HG03066 (cell line): ENCODE results near the gene KRT12.
"Not testable (repeated sequence)": the region's sequence is repeated elsewhere in the genome, so short reads cannot be mapped to it uniquely, and the experiment has no call there.

ENCODE experiments used
- ATAC-seq: cut with Tn5 transposase; IDR thresholded peaks from one replicate; pipeline ENCODE4 v1.9.1; 2021; ENCODE audit warnings: low read depth; ENCODE audit not compliant: unreplicated experiment

Gene KRT12

DNA sequence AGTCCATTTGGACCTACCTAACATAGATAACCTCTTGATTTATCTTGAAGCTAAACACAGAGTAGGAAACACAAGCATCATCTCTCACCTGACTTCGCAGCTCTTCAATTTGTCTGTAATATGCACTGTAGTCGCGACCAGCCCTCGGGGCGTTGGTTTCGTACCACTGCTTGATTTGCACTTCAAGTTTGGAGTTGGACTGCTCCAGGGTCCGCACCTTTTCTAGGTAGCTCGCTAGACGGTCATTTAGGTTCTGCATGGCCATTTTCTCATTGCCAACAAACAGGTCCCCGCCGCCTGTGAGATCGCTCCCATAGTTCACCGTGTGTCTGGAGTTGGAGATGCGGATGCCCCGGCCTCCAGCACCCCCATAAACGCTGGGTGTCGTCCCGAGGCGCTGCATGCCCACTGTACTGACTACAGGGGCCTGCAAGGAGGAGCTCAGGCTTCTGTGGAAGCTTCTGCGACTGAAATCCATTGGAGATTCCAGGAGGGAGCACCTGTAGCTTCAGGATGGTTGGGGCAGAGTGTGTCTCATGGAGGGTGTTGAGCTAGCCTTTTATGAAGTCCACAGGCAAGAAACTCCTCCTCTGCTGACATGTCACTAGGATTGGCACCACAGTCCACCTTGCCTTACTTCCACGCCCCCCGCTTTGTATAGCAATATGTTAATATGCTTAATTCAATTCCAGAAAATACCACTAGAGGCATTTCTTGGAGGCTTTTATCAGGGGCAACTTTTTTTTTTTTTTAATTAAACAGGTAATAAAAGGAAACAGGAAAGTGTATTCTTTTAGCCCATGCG is 17.9 kb upstream of the KRT12 start, which contains the start of gene KRT20:
TSS of gene KRT20 (minus strand) at position 535 of the 805 bp plus-strand sequence. CDS start at position 478, 57 bp downstream.
- no peak for ATAC-seq

DNA sequence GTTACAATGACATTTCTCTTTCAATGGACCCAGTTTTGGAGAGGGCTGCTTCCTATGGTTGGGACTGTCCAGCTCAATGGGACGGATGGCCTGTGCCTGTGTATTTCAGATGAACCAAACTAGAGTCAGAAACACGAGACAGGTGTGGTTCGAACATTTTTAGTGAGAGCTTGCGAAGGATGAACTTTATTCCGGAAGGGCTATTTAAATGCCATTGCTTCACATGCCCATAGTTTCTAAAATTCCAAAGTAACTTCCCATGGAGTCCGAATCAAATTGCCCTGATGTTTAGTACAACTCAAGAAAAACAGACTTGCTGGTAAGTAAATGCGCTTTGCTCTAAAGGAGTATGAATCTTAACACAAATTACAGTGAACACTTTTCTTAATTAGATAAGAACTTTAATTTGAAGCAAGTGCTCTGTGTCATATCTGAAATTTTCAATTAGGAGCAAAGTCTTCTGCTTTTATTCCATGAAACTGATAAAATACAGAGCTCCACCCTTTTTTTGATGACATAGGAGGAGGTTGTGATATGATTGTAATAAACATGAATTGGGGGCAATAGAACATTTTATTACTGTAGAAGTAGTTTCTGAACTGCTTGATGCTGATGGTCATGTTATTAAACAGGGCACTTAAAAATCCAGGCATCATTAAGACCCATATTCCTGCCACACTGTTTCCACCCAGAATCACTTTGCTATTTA is 16.8 kb upstream of the KRT12 start:
- ATAC-seq: no peak

DNA sequence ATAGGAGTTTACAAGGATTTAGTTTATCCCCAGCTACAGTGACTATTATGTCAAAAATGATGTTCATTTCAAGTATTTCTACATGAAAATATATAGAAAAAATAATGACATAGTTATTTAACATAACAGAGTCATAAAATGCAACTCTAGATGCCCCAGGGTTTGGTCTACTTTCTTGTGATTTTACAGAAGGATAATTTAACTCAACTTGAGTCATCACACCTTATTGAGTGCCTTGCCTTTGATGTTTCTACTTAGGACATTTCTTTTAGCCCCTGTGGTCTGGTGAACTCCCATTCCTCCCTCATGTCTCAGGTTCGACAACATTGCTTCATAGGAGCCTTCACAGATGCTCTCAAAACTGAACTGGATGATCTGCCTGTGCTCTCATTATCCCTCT is 16.0 kb upstream of the KRT12 start:
- no peak for ATAC-seq

DNA sequence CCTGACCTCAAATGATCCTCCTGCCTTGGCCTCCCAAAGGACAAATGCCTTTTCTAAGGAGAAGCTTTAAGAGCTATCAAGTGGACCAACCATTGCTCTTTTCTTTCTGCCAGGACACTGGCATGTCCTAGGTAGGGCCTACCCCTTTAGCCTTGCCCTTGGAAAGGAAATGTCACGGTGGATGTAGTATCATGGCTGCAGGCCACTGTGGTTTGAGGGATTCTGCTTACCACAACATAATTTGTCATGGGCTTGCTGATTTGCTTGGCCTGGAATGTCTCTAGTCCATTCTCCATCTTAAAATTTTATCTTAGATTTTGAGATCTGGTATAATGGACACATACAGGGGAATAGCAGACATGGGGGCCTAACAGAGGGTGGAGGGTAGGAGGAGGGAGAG is 12.0 kb upstream of the KRT12 start:
- no peak for ATAC-seq

DNA sequence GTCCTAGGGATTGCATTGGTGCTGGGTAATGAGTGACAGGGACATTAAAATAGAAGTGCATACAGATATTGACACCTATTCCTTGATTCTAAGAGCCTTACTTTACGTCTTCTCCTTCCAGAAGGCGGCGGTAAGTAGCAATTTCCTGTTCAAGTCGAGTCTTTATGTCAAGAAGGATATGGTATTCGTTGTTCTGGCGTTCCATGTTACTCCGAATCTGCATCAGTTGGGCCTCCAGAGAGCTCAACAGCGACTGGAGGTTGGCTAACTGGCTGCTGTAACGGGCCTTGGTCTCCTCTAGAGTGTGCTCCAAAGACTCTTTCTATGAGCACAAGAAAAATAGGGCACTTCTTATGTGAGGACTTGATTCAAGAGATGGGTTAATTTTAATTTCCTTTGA is 11.0 kb upstream of the KRT12 start:
- ATAC-seq: no peak

DNA sequence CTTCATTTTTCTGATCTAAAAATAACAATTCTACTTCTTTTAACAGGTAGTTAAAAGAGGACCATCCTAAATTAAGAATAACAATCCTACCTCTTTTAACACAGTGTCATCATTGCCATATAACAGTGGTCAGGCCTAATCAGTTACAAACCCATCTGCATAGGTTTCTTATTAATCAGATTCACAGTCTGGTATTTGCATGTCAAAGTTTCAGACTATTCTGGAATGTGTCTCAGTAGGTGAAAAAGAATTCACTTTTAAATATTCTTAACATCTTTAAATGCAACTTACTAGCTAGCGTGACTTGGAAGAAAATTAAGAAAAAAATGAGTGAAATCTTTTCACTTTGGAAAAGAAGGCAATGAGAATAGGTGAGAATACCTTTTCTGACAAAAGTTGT is 6.8 kb upstream of the KRT12 start:
- no peak for ATAC-seq

DNA sequence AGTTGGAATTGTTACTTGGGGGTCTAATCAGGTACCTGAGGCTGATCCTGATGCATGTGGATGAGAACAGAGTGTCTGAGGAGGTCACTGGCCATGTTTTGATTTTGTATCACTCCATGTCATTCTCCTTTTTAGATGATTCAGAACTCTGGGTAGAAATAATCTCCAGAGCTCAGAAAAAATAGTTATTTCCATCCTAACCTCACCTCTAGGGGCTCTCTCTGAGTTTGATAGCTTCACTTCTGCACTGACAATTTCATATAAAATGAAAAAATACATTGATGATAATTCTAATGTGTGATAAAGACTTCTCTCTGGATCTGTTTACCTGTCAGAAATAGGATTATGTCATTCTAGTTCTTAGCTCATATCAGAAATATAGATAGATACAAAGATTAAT is 6.2 kb upstream of the KRT12 start:
- ATAC-seq: no peak

DNA sequence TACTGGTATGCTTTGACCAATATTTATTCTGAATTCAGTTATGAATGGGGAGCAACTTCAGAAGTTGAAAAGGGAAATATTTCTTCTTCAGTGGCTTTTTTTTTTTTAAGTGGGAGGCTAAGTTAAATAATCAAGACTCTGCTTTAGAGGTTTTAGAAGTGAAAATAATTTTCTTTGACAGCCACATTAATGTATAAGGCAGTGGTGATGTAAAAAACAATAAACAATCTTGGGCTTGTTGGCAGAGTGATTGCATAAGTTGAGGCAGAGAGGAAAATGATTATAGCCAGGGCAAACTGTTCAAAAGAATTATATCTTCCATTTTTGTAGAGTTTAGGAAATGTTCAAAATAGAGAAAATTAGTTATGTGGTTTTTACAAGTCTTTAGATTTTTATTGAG is 5.4 kb upstream of the KRT12 start:
- ATAC-seq: no peak

DNA sequence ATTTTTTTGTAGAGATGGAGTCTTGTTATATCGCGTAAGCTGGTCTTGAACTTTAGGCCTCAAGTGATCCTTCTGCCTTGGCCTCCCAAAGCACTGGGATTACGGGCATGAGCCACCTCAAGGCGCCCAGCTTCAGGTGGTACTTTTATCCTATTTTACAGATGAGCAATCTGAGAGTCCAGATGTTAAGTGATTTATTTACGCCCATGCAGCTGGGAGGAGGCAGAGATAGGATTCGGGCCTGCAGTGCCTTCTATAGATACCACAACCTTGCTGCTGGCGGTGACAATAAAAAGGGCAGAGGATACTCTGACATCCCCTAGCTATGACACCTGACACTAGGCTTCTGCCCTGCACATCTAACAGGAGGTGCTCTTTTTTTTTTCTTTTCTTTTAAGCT is 4.3 kb upstream of the KRT12 start:
- no peak for ATAC-seq

DNA sequence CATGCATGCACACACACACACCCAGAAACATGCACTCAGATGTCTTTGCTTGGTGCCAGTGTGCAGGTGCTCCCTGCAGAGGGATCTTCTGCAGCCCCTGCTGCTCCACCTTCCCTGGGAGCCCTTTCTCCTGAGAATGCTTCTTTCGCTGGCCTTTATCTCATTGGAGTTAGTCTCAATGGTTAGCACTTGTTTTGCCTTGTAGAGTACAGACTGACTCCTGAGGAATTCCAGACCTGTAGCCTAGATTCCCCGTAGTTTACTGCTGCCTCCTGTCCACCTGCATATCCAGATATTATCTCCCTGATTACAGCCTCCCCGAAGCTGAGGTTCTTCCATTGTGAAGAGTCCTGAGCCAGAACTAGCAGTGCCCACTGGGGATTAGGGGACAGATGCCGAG is 3.1 kb upstream of the KRT12 start:
- ATAC-seq: no peak

DNA sequence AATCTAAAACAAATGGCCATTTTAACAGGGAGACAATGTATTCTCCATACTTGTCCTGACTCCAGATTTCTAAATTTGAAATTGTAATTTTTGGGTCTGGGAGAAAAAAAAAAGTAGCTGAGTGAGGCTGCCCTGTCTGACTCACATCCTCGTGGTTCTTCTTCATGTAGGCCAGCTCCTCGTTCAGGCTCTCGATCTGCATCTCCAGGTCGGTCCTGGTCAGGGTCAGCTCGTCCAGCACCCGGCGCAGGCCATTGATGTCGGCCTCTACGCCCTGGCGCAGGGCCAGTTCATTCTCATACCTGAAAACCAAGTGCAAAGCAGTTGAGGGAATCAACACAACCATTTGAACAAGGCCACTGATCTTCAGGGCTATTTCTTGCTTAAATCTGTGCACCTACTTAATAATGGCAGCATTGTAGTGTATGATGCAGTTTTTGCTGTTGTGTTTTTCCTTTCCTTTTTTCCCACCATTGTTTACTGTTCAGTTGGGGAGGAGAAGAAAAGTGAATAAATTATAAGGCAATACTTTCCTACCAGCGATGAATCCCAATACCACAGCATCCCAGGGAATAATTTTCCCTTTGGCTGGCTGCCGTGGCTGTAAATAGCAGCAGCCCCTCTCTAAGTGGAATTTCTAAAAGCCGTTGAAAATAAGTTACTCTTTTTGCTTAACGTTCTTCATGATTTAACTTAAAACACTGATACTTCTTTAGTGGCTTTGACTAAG is 2.2 kb downstream of the KRT12 start:
- ATAC-seq: no peak

DNA sequence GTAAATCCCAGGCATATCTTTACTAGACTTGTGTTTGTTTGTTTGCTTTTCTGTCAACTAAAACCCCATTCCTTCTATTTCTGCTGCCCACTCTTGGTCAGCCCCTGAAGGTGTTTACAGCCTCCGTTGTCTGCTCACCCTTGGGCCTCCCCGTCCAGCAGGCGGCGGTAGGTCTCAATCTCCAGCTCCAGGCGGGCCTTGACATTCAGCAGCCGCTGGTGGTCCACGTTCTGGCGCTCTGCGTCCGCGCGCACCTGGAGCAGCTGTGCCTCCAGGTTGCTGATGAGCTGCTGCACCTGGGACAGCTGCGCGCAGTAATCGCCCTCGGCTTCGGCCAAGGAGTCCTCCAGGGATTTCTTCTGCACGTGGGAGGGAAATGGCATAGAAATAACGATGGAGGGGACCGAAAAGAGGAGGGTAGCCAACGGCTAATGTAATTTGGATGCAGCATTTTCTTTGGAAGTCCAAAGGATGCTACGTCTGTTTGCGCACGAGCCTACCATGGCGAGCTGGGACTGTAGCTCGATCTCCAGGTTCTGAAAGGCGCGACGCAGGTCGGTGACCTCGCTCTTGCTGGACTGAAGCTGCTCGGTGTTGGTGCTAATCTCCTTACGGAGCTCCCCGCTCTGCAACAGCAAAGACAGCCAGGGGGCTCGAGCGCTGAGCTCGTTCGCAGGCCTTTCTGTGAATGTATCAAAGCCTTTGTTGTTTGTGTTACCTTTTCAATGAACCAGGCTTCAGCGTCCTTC is 3.9 kb downstream of the KRT12 start:
- ATAC-seq: no peak

DNA sequence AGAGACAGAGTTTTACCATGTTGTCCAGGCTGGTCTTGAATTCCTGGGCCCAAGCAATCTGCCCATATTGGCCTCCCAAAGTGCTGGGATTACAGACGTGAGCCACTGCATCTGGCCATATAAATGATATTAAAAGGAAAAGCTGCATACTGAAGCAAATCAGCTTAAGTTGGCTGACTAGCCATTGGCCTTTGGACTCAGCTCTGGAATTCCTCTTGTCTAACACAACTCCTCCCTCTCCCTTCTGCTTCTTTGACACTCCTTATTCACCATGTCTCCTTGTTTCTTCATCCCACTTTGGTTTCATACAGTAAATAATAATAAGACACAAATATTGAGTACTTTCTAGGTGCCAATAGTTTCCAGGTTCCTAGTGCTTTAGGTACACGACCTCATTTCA is 7.5 kb downstream of the KRT12 start:
- no peak for ATAC-seq

DNA sequence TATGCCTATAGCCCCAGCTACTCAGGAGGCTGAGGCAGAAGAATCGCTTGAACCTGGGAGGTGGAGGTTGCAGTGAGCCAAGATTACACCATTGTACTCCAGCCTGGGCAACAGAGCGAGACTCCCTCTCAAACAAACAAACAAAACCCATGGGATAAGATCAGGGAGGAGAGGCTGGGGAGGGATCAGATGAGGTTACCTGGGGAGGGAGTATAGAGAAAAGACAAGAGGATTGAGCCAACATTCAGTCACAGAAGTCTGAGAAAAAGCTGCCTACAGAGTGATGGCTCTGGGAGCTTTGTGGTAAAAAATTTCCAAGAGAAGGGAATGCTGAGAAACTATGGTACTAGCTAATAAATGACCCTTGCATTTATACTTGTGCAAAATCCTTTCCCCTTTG is 8.4 kb downstream of the KRT12 start:
- not testable (repeated sequence) for ATAC-seq

DNA sequence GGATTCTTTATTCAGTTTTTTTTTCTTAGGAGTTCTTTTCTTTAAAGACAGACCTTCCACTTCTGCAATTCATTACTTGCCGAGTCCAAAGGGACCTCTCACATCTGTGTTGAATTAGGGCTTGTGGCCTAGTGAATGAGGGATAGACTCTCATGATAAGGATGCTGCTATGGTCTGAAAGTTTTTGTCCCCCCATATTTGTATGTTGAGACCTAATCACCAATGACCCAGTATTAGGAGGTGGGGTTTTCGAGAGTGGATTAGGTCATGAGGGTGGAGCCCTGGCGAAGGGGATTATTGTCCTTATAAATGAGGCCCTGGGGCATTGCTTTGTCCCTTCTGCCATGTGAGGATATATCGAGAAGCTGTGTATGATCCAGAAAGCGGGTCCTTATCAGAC is 9.5 kb downstream of the KRT12 start:
- no peak for ATAC-seq

DNA sequence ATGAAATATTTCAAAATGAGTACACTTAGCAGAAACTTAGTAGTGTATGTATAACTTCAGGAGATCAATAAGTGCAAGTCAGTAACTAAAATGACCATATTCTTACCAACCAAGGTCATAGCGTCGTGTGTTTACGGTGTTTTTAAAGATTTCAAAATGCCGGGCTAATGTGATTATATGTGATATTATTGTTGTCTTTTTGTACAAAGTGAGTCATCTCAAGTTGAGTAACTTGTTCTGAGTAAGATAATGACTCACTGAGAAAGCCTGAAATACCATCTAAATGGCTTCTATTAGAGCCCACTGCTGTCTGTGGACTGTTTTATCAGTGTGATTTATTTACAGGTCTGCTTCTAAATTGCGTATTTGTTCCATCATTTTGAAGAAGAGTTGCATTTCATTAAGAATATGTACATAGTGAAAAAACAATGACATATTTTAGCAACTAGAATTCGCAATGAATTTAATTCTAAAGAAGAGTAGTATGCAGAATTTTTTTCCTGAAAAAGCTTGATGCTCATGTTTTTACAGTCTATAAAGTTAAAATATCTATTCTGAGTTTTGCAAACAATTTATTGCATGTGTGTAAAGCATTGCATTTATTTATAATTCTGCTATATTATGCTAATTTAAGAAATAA is 12.7 kb downstream of the KRT12 start:
- ATAC-seq: no peak

DNA sequence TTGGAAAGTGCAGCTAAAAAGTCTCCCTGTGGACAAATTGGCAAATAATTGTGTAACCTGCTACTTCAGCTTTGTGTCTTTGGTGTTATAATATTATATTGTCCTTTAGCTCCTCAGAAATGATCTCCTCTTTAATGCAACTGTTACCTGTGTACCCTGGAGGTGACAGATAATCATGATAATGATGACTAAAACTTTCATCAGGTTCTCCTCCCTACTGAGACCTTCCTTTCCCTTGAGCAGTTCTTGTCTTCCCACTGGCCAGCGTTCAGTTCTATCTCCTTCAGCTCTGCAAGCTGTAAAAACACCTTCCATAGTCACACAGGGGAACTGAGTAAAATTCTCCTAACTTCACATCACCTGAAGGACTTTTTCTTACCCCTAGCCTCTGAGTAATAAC is 14.7 kb downstream of the KRT12 start:
- ATAC-seq: no peak

DNA sequence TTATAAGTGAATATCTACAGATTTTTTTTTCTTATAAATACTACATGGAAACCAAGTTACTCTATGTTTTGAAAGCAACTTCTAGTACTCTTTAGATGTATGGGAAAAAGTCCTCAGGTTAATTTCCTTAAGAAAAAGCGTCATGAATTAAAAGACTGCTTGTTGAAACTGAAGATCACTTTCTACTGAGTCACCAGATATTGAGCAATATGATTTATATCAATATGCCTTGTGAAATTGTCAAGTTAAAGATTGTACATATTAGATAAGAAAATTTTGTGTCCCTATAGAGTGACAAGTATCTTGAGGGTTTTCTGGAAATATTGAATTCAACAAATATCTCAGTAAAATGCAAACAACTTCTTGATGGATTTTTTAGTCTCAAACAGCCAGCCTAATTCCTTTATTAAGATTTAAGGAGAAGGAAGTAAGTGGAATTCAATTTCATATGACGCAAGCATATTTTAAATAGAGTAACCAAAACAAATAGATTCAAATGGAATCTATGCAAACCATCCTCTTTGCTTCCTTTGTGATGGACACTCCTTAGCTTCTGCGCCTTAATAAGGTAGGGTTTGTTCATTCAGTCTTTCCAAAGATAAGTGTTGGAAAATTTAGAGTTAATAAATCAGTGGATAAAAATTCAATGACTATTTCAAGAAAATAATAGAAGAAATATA is 16.6 kb downstream of the KRT12 start:
- no peak for ATAC-seq

DNA sequence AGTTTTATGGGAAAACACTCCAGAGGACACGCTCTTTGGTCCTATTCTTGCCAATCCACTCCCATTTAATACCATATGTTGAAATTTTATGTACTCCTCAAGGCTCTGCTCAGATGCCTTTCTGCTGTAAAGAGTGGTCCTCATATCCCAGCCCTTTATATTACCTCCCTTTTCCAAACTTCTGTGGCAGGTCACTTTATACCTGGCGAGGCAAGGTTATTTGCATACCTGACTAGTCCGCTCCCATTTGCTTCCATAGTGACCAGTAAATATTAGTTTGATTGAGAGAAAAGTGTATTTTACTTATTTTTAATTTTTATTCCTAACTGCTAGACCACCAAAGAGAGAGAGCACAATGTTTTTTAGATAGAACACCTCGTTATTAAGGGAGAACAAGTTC is 17.3 kb downstream of the KRT12 start:
- no peak for ATAC-seq
